ENCODE results near the gene LRRC38. TPM values are rescaled to one million over a fixed set of nuclear protein-coding genes. Genes with fewer than 3 reads are reported as not detected.

LRRC38 gene
- total and polyA plus RNA-seq, 10 of the 15 experiments (the other 5 are each of a cell fraction or from before 2014, with no cell fraction given) = not detected

DNA sequence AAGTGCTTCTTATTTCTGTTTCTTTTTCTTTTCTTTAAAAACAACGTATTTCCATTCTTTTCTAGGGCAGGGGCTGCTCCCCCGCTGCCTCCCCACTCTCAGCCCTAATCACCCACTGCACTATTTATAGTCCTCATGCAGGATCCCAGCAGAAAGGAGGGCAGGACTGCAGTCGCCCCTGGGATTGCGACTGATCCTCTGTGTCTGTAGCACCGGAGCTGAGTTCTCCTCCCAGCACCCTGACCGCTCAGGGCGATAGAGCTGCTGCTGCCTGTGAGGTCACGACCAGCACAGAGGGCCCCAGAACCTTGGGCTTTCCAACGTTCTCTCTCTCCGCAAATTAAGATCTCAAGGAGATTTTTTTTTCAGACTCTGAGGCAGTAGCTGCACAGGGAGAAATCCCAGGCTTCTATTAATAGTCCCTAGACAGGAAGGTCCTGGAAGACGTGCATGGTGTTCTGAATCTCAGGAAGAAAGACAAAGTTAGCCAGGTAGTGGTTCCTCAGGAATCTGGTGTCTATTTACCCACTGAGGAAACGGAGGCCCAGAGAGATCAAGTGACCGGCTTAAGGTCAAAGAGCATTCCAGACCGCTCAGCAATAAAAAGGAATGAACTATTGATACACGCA is 56.8 kb downstream of the LRRC38 start:
- TF ChIP-seq NFIC (IDR thresholded peaks at IDR 0.05; ENCODE audit: low read depth, low read length) = no peak
- no peak for TF ChIP-seq ELK1 (IDR thresholded peaks at IDR 0.05; ENCODE audit: low read depth, low read length)
- no peak for TF ChIP-seq ATF7 (IDR thresholded peaks at IDR 0.05; ENCODE audit: low read depth)
- TF ChIP-seq BCL11A (IDR thresholded peaks at IDR 0.05; ENCODE audit: low read depth, low read length) = no peak
- TF ChIP-seq RAD21 (IDR thresholded peaks at IDR 0.05; ENCODE audit: insufficient read depth, low read depth, low read length) = no peak
- no peak for TF ChIP-seq SMAD1 (IDR thresholded peaks at IDR 0.05; ENCODE audit: low read depth, partially characterized antibody)
- TF ChIP-seq E2F8 (IDR thresholded peaks at IDR 0.05; ENCODE audit: low read depth, partially characterized antibody) = no peak
- no peak for TF ChIP-seq IRF5 (IDR thresholded peaks at IDR 0.05; ENCODE audit: borderline replicate concordance)
- intact Hi-C loops (cut with micrococcal nuclease; ENCODE audit: unreplicated experiment) = no loop called here
- no TSS peak for BruUV-seq (replicated peaks)
- POLR2A ChIA-PET = no interaction called here
- no peak overlapping the region for H3K4me2 ChIP-seq (ENCODE audit: control insufficient read depth, insufficient read depth)
- H2AFZ ChIP-seq (ENCODE audit: control insufficient read depth, low read depth, low read length) = no peak overlapping the region
- ATAC-seq (no peak), DNase-seq (ENCODE audit: low read depth, low spot score) (no peak), FAIRE-seq (no peak)
- RAD21 ChIA-PET (ENCODE audit: unreplicated experiment) = no interaction called here
- no peak overlapping the region for H3K4me3 ChIP-seq
- no peaks in the 10 kb centered on the region for H3K79me2 ChIP-seq (ENCODE audit: control insufficient read depth, insufficient read depth, low read length)
- H3K27ac ChIP-seq (ENCODE audit: control insufficient read depth, insufficient read depth) = no peak overlapping the region
- CTCF ChIA-PET = interaction anchor here (0.6 kb wide), 1 partner anchor 86 kb away, joined by 5 read pairs; no protein-coding TSS in a partner anchor
- H3K9ac ChIP-seq (ENCODE audit: control insufficient read depth, insufficient read depth, low read length) = no peak overlapping the region
- in situ Hi-C loops (cut with MboI) = no loop called here
- 33% methylated on average over 15 of the region's 15 CpGs for WGBS (ENCODE audit: insufficient coverage, insufficient replicate concordance, low lambda C conversion rate, missing lambda C conversion rate)
- no peaks in the 10 kb centered on the region for H4K20me1 ChIP-seq (ENCODE audit: control insufficient read depth, insufficient read depth)
- H3K9me3 ChIP-seq (replicated peaks; ENCODE audit: control insufficient read depth, insufficient read depth, low read length) = no peaks in the 10 kb centered on the region
- no peaks in the 10 kb centered on the region for H3K36me3 ChIP-seq (ENCODE audit: control insufficient read depth in 2 of 2, insufficient read depth in 2 of 2, low read length in 1 of 2)
- no peaks in the 10 kb centered on the region; a peak in 1 of 4 replicates for H3K27me3 ChIP-seq (replicated peaks in 1 of 2; ENCODE audit: control insufficient read depth in 2 of 2, insufficient read depth in 2 of 2, low read length in 1 of 2)
- no peaks in the 10 kb centered on the region for H3K4me1 ChIP-seq (ENCODE audit: control insufficient read depth, insufficient read depth, low read length)
- SMC1A ChIA-PET (ENCODE audit: uncharacterized antibody, unreplicated experiment) = no interaction called here

All from GM12878 (cell line).